Tongue (tissue), 1 donor: Measurements from ENCODE around the gene HK1. TPM values are rescaled to one million over a fixed set of nuclear protein-coding genes. Genes with fewer than 3 reads are reported as not detected.

Experiments used
- total RNA-seq: library from RNA; depleted of rRNA; stranded (reverse); fragments of >200 nt; gene quantifications from one replicate; pipeline ENCODE4 v1.2.3, GENCODE V29; 2014

The HK1 gene
- total RNA-seq, 1 donor from 2014 or later = 82.1 TPM

Other genes with a start within 250 kb of the HK1 start
- gene SRGN, start 190.4 kb upstream of the HK1 start, total RNA-seq = 49.6 TPM
- 51.5 TPM for gene VPS26A, start 154.3 kb upstream of the HK1 start, total RNA-seq
- 20.7 TPM for gene SUPV3L1, start 98.3 kb upstream of the HK1 start, total RNA-seq
- 0.51 TPM for gene HKDC1, start 58.2 kb upstream of the HK1 start, total RNA-seq
- not detected for gene TACR2, start 138.4 kb downstream of the HK1 start, total RNA-seq
- 64.6 TPM for gene TSPAN15, start 173.0 kb downstream of the HK1 start, total RNA-seq